HG02678 (cell line): ENCODE results near the gene GSTT4.
A peak's percentile ranks its signal among the peaks of the same experiment; 100 is the strongest.
"Not testable (repeated sequence)": the region's sequence is repeated elsewhere in the genome, so short reads cannot be mapped to it uniquely, and the experiment has no call there.

ENCODE experiments used
- ATAC-seq: cut with Tn5 transposase; IDR thresholded peaks from one replicate; pipeline ENCODE4 v1.9.1; 2021; ENCODE audit warnings: mild to moderate bottlenecking, moderate library complexity; ENCODE audit not compliant: unreplicated experiment

GSTT4 gene

DNA sequence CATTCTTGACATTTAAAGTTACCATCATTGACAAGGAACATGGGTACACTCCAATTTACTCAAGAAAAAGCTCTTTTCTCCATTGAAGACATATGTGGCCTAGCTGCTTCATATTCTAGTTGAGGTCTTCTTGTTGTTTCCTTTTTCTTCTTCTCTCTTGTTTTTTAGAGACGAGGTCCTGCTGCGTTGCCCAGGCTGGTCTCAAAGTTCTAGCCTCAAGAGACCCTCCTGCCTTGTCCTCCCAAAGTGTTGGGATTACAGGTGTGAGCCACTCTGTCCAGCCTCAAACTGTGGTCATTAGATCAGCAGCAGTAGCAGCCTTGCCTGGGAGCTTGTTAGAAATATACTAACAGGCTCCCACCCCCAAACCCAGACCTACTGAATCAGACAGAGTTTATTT lies 12.2 kb downstream of the GSTT4 start:
- ATAC-seq, result not testable (repeated sequence)

DNA sequence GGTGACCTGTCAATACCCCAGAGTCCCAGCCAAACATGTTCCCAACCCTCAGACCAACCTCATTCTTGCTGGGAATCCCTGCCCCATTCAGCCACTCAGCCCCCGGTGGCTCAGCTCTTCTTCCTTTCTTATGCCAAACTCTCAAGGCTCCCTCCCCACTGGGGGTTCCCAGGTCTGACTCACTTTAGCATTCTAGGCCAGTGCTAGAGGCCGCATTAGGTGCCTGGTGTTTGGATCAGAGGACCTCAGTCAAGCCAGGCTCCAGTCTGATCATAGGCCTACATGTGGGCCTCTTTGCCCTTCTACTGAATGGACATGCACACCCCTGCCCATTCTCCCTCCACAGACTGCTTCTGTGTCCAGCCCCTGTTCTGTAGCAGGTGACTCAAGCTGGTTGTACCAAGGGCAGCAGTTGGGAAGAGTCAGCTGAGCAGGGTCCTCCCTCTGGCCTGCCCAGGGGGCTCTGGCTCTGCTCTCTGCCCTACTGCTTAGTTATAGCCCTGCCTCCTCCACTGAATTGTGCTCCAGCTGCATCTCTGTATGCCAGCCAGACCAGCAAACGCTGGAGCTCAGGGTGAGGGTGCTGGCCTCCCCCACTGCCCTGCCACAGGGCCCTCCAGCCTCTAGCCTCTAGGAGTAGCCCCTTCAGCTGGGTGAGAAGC lies 15.5 kb downstream of the GSTT4 start:
- ATAC-seq, result not testable (repeated sequence)

DNA sequence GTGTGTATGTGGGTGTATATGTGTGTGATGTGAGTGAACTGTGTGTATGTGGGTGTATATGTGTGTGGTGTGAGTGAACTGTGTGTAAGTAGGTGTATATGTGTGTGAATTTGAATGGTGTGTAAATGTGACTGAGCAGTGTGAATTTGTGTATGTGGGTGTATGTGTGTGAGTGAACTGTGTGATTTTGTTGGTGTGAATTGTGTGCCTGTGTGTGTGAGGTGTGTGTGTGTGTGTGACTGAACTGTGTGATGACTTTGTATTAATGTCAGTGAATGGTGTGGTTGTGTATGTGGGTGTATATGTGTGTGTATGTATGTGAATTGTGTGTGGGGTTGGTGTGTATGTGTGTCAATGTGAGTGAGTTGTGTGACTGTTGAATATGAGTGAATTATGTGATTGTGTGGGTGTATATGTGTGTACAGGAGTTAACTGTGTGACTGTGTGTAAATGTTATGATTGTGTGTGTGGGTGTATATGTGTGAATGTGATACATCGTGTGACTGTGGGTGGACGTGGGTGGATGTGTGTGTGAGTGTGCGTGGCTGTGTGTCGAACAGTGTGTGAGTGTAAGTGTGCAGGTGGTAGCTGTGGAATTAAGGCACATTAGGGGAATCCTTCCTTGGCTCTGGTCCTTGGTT lies 18.6 kb downstream of the GSTT4 start:
- ATAC-seq, result not testable (repeated sequence)

DNA sequence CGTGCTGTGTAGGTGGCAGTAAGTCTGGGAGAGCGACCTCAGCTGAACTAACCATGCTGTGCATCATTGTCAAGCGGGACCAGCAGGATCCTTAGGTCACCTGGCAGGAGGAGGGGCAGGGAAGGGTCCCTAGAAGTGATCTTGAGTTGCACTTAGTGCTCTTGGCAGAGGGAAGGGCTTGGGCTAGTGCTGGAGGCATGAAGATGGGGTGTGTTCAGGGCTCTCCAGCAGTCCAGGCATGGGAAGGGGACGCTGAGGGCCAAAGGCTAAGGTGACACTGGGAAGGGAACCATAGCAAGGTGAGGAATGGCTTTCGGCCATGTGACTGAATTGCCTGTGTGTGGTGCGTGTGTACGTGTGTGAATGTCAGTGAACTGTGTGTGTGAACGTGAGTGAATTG lies 19.2 kb downstream of the GSTT4 start:
- not testable (repeated sequence) for ATAC-seq

DNA sequence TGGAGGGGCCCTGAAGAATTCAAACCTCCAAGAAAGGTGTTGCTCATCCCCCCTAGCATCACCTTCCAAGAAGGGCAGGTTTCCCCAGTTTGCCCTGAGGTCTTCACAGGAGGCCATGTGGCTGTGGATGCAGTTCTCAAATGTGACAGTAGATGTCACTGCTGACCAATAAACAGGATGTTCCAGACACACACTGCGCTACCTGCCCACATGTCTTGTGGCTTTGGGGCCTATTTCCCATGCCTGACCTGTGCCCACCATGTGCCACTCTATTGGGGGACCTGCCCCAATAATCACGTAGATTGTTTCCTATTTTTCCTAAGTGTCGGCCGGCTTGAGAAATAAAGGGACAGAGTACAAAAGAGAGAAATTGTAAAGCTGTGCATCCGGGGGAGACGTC lies 20.8 kb downstream of the GSTT4 start:
- ATAC-seq, result no peak

DNA sequence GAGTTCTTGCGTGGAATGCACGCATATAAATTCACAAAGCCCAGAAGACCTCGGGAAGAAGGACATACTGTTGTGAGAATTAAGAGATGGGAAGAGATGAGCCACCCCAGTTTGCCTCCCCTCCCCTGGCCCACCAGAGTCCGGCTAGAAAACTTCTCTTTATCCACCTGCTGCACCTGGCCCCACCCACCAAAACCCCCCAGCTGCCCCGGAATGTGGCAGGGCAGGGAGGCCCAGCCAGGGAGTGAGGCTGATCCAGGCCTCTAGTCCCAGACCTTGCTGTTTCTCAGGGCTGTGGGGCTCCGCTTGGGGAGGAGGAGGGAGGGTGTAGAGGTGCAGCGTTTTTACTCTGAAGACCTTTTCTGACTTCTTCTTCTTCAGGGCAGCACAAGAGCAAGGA lies 24.7 kb downstream of the GSTT4 start:
- ATAC-seq, result not testable (repeated sequence)

DNA sequence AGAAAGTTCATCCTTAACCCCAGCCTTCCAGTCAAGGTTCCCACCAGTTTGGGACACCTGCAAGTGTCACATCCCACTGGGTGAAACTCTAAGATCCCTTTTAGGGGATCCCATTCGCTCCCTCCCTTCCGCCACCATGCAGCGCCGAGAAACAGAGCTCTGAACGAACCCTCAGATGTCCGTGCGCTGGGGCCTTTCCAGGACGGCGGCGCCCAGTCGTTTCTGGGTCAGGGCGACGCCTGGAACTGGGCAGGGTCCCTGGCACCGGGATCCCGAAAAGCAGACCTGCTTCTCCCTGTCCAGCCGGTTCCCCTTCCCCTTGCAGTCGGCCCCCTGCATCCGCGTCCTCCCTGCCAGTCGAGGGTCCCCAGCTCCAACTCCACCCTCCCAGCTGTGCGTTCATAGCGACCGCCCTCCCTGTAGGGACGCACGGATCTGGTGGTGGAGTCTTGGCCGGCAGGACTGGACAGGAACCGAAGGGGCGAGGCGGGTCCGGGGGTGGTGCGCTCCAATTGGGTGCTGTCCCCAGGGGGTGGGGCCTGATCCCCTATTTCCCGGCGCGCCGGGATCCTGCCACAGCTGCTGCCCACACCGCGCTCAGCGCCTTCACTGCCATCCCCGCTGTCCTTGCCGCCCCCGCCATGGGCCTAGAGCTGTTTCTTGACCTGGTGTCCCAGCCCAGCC lies 25.6 kb downstream of the GSTT4 start, which contains the start of gene GSTT2:
TSS of gene GSTT2 (plus strand) at position 578 of the 684 bp plus-strand sequence.
- not testable (repeated sequence) for ATAC-seq

DNA sequence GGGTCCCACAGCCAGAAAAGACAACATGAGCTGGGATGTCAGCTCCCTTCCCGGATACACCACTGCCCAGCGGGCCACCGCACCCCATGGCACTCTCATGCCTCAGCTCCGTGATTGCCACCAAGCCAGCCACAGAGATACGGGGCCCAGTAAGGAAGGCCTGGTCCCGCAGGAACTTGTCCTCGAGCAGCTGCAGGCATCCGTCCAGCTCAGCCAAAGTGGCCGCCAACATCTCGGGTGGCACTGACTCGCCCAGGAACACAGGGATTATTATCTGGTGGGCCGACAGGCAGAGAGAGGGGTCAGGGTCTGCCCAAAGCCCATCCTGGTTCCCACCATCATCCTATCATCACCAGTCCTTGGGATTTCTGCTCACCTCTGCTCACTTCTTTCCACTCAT lies 27.9 kb downstream of the GSTT4 start:
- ATAC-seq, result not testable (repeated sequence)

DNA sequence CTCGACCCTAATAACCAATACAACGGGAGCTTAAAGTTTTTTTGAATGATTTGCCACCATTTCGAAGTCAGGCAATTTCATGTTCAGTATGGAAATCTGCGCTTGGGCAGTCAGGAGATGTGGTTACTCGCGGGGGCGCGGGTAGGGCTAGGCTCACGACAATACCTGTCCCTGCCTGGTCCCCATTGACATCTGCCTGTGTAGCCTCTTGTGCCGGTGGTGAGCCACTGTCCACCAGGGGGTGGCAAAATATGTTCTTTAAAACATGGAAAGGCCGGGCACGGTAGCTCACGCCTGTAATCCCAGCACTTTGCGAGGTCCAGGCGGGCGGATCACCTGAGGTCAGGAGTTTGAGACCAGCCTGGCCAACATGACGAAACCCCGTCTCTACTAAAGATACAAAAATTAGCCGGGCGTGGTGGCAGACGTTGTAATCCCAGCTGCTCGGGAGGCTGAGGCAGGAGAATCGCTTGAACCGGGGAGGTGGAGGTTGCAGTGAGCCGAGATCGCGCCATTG lies 30.4 kb downstream of the GSTT4 start:
- not testable (repeated sequence) for ATAC-seq

DNA sequence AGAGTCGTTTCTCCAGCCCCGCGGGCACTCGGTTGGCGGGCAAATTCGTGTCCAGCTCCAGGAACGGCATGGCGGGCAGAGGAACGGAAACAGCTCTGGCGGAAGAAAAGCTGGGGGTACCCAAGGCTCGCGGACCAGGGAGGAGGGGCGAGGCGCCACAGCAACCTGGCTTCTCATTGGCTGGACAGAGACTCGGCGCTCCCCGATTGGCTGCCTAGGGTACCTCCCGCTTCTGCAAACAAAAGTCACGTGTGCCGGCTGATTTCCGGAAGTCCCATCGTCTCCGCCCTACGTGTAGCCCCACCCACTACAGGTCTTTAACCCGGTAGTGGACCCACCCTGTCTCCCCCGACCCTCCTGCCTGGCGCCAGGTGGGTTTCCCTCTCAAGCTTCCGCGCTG lies 30.9 kb downstream of the GSTT4 start, which contains the start of gene DDT:
TSS of gene DDT (minus strand) at position 97 of the 400 bp plus-strand sequence. CDS start at position 70, 27 bp downstream.
- peak; percentile 95 for ATAC-seq

DNA sequence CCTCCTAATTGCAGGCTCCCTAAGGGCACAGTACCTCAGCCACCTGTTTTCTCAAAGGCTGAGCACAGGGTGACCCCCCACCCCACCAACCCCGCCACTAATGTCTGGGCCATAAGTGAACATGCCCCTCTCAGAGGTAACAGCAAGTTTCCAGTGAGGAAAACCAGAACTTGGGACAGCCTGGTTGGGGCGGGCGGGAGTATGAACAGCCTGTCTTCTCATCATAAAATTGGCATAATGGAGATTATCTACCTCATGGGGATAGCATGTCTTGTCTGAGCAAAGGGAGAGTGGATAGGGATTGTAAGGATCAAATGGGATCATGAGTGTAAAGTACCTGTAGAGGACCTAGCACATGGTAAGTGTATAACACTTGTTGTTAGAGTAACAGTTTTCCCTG lies 33.3 kb downstream of the GSTT4 start:
- not testable (repeated sequence) for ATAC-seq

DNA sequence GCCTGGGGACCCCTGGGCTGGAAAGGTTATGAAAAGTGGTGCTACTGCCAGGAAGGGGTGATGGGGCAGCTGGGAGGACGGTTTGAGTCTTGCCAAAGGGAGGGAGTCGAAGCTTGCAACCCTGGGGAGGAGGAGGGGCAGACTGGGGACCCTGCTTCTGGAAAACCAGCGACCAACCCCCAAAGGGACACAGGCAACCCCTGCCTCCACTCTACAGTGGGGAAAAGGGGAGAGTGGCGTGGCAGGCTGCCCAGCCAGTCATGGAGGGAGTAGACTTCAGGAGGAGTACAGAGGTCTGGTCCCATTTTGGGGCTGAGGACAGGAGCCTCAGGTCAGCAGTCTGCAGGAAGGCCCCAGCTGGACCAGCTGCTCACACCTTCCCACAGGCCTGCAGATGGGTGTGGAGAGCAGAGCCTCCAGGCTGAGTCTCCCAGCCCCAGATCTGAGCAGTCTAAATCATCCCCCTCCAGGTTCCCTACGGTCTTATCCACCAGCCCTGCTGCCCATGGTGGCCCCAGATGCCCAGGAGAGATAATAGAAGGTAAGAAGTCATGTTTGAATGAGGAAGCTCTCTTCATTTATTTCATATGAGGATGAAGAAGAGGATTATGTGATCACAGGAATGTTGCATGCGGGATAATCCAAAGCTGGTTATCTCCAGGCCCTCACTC lies 34.3 kb downstream of the GSTT4 start:
- no peak for ATAC-seq

DNA sequence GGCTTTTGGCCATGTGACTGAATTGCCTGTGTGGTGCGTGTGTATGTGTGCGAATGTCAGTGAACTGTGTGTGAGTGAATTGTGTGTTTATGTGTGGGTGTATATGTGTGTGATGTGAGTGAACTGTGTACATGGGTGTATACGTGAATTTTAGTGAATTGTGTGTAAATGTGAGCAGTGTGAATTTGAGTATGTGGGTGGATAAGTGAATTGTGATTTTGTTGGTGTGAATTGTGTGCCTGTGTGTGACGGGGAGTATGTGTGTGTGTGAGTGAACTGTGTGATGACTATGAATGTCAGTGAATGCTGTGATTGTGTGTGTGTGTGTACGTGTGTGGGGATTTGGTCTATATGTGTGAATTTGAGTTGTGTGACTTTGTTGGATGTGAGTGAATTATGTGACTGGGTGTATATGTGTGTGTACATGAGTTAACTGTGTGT lies 35.0 kb downstream of the GSTT4 start:
- no peak for ATAC-seq

DNA sequence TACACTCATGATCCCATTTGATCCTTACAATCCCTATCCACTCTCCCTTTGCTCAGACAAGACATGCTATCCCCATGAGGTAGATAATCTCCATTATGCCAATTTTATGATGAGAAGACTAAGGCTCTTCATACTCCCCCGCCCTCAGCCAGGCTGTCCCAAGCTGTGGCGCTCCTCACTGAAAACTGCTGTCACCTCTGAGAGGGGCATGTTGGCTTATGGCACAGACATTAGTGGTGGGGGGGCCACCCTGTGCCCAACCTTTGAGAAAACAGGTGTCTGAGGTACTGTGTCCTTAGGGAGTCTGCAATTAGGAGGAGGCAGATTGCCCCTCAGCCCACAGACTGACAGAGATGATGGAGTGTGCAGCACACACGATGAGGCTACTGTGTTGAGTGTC lies 36.2 kb downstream of the GSTT4 start:
- ATAC-seq, result no peak

DNA sequence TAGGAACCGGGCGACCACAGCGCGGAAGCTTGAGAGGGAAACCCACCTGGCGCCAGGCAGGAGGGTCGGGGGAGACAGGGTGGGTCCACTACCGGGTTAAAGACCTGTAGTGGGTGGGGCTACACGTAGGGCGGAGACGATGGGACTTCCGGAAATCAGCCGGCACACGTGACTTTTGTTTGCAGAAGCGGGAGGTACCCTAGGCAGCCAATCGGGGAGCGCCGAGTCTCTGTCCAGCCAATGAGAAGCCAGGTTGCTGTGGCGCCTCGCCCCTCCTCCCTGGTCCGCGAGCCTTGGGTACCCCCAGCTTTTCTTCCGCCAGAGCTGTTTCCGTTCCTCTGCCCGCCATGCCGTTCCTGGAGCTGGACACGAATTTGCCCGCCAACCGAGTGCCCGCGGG lies 38.7 kb downstream of the GSTT4 start, which contains the start of gene DDTL:
TSS of gene DDTL (plus strand) at position 321 of the 400 bp plus-strand sequence. CDS start at position 348, 27 bp downstream.
- ATAC-seq, result peak; percentile 97

DNA sequence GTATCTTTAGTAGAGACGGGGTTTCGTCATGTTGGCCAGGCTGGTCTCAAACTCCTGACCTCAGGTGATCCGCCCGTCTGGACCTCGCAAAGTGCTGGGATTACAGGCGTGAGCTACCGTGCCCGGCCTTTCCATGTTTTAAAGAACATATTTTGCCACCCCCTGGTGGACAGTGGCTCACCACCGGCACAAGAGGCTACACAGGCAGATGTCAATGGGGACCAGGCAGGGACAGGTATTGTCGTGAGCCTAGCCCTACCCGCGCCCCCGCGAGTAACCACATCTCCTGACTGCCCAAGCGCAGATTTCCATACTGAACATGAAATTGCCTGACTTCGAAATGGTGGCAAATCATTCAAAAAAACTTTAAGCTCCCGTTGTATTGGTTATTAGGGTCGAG lies 39.2 kb downstream of the GSTT4 start:
- ATAC-seq, result not testable (repeated sequence)

DNA sequence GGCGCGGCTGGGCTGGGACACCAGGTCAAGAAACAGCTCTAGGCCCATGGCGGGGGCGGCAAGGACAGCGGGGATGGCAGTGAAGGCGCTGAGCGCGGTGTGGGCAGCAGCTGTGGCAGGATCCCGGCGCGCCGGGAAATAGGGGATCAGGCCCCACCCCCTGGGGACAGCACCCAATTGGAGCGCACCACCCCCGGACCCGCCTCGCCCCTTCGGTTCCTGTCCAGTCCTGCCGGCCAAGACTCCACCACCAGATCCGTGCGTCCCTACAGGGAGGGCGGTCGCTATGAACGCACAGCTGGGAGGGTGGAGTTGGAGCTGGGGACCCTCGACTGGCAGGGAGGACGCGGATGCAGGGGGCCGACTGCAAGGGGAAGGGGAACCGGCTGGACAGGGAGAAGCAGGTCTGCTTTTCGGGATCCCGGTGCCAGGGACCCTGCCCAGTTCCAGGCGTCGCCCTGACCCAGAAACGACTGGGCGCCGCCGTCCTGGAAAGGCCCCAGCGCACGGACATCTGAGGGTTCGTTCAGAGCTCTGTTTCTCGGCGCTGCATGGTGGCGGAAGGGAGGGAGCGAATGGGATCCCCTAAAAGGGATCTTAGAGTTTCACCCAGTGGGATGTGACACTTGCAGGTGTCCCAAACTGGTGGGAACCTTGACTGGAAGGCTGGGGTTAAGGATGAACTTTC lies 44.0 kb downstream of the GSTT4 start, which contains the start of gene GSTT2B:
TSS of gene GSTT2B (minus strand) at position 112 of the 688 bp plus-strand sequence. CDS start at position 48, 64 bp downstream.
- ATAC-seq, result not testable (repeated sequence)

DNA sequence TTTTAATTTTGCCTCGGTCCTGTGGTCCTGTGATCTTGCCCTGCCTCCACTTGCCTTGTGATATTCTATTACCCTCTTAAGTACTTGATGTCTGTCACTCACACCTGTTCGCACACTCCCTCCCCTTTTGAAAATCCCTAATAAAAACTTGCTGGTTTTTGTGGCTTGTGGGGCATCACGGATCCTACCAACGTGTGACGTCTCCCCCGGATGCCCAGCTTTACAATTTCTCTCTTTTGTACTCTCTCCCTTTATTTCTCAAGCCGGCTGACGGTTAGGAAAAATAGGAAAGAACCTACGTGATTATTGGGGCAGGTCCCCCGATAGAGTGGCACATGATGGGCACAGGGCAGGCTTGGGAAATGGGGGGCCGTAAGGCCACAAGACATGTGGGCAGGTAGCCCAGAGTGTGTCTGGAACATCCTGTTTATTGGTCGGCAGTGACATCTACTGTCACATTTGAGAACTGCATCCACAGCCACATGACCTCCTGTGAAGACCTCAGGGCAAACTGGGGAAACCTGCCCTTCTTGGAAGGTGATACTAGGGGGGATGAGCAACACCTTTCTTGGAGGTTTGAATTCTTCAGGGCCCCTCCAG lies 48.9 kb downstream of the GSTT4 start:
- ATAC-seq, result not testable (repeated sequence)

DNA sequence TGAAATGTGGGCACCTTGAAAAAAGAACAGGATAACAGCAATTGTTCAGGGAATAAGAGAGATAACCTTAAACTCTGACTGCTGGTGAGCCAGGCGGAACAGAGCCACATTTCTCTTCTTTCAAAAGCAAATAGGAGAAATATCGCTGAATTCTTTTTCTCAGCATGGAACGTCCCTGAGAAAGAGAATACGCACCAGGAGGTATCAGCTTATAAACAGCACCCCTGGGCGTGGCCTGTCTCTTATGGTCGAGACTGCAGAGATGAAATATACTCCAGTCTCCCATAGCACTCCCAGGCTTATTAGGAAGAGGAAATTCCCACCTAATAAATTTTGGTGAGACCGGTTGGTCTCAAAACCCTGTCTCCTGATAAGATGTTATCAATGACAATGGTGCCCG lies 49.4 kb downstream of the GSTT4 start:
- ATAC-seq, result not testable (repeated sequence)

DNA sequence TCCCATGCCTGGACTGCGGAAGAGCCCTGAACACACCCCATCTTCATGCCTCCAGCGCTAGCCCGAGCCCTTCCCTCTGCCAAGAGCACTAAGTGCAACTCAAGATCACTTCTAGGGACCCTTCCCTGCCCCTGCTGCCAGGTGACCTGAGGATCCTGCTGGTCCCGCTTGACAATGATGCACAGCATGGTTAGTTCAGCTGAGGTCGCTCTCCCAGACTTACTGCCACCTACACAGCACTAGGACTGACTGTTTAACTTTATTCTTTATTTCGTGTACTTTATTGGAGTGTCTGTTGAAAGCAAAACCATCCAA lies 50.3 kb downstream of the GSTT4 start:
- not testable (repeated sequence) for ATAC-seq
